T-helper 2 cell (primary cell): ENCODE results near the gene OR3A3.
A peak's percentile ranks its signal among the peaks of the same experiment; 100 is the strongest.
"Not testable (repeated sequence)": the region's sequence is repeated elsewhere in the genome, so short reads cannot be mapped to it uniquely, and the experiment has no call there.

Experiments
- DNase-seq, 5 experiments: peaks; one replicate each; pipeline versions ENCODE4 v3.0.0 to v3.0.0-alpha.2; 2012 to 2022
- total RNA-seq, 2 donors: gene quantifications; one replicate each; lab custom pipeline; 2026; lab: John Stamatoyannopoulos, UW

OR3A3 gene
- 0 reads per million in 2 donors for total RNA-seq

DNA sequence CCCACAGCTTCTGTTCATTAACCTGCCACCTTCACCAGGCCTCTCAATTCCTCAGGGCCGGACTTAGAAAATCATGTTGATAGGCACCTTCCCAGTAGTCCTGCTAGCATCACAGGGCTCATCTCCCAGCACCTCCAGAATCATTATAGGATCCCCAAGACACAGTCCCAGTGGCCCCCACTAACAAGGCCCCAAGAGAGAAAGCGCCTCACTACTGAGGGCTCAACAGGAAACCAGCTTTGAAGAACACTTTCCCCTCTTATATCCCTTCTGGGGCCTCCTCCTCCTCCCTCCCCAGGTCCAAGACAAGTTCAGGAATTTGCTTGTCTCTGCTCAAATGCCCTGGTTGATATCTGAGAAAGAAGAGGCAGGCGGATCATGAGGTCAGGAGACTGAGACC is at the start of gene OR3A3:
TSS of gene OR3A3 (plus strand) at position 301 of the 400 bp plus-strand sequence.
- no peak for DNase-seq

- DNase-seq, result not testable (repeated sequence)
These were observed 40.0 kb upstream of the OR3A3 start for GRCh38 chr17:3371167-3371566.

DNA sequence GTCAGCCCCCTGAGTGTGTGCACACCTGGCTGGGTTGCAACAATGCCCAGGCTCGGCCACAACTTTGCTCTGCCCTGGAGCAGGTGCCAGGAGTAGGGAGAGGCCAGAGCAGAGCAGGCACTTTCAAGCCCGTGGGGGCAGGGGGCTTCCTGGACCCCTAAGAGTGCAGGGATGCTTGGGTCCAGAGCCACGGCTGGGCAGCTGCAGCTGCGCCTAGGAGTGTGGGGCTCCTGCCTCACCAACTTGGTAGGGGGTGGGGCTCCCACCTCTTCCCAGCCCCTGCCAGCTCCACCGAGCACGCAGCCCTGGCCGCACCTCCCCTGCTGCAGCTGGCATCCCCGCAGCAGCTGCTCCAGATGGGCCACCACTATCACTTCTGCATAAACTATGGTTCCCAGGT is 32.8 kb upstream of the OR3A3 start:
- no peak for DNase-seq

DNA sequence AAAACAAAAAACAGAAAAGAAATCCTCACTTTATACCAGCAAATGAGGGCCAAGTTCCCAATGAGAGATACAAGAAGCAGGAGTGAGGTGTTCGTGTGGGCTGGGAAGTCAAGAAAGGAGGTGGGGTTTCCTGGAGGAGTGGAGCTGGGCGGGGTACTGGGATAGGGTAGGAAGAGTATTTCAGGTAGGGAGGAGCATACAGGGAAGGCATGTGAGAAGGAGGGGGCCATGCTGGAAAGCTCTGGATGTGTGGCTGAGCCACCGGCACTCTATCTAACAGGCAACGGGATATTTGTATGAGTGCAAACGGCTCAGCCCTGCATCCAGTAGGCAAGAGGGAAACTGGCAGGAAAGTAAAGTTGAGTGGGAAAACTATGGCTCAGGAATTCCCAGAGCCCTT is 29.2 kb upstream of the OR3A3 start:
- no peak for DNase-seq

- peak in 4 of 5 experiments; percentile 5 to 82 (median 18) for DNase-seq
These were observed 25.0 kb upstream of the OR3A3 start, which contains the start of gene OR3A2 for GRCh38 chr17:3385869-3386816. TSS of gene OR3A2 (minus strand) at chr17:3386308.

- no peak for DNase-seq
These were observed 21.4 kb upstream of the OR3A3 start for GRCh38 chr17:3389791-3390190.

- not testable (repeated sequence) for DNase-seq
These were observed 13.4 kb upstream of the OR3A3 start for GRCh38 chr17:3397801-3398200.

DNA sequence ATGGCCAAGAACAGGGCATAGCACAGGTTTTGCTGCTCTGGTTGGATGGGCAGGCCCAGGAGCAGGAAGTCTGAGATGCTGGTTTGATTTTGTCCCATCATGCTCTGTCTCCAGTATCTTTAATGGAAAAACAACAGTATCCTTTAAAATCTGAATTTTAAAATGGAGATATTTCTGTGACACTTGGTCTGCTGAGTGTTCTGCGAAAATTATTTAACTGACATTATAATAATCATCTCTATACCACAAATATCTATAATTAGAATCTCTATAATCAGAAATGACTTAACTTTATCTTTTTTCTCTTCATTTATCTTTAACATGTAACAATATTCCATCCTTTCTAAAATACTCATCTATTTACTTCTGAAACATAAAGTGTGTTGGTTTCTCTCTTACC is 12.9 kb upstream of the OR3A3 start, which contains the start of gene OR1E1:
TSS of gene OR1E1 (minus strand) at position 101 of the 400 bp plus-strand sequence. CDS start at position 101, 0 bp downstream.
- no peak for DNase-seq

DNA sequence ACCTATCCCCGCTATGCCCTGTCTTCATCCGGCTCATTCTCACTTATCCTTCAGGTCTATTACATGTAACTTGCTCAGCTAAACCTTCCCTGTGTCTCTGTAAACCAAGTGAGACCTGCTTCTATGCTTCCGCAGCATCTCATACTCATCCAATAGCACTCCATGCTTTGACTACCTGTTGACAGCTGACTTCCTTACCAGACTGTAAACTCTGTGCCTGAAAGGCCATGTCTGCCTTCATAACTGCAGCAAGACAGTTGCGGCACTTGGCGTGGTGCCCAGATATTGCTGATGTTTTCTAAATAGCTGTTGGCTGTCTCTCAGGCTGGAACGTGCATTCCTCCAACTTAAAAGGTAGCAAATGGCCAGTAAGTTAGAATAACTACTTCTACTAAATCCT is 11.1 kb upstream of the OR3A3 start:
- DNase-seq, result no peak

- no peak for DNase-seq
These were observed 9.4 kb upstream of the OR3A3 start for GRCh38 chr17:3401786-3402185.

- DNase-seq, result not testable (repeated sequence)
These were observed 7.3 kb upstream of the OR3A3 start for GRCh38 chr17:3403856-3404255.

- not testable (repeated sequence) for DNase-seq
These were observed 1.0 kb downstream of the OR3A3 start for GRCh38 chr17:3412216-3412615.

- DNase-seq, result no peak
These were observed 4.4 kb downstream of the OR3A3 start for GRCh38 chr17:3415610-3416009.

DNA sequence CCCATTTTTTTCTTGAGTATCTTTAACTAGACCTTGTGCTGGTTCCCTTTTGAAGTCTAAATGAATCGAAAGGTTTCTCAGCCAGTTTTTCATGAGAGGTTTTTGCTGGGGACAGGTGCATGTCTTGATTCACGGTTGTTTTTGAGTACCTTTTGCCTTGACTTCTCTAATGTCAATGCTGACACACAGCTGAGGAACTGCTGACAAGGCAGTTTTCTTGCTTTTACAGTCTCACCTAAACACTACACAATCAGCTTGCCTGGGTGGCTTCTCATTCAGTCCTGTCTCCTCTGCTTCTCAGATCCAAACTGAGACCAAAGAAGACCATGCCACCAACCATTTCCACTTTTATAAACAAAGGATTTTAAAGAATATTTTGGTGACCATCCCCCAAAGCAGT is 7.1 kb downstream of the OR3A3 start:
- DNase-seq, result no peak

GRCh38 chr17:3433215-3433614 is 22.0 kb downstream of the OR3A3 start:
- peak in 2 of 5 experiments; percentile 3 to 13 for DNase-seq

- DNase-seq, result no peak
These were observed 22.6 kb downstream of the OR3A3 start, which contains the start of gene OR1E2 for GRCh38 chr17:3433741-3434140. TSS of gene OR1E2 (minus strand) at chr17:3433841. CDS start at chr17:3433841, 0 bp downstream.

GRCh38 chr17:3438368-3438767 is 27.2 kb downstream of the OR3A3 start:
- DNase-seq, result no peak

- DNase-seq, result no peak
These were observed 29.3 kb downstream of the OR3A3 start for GRCh38 chr17:3440451-3440850.

DNA sequence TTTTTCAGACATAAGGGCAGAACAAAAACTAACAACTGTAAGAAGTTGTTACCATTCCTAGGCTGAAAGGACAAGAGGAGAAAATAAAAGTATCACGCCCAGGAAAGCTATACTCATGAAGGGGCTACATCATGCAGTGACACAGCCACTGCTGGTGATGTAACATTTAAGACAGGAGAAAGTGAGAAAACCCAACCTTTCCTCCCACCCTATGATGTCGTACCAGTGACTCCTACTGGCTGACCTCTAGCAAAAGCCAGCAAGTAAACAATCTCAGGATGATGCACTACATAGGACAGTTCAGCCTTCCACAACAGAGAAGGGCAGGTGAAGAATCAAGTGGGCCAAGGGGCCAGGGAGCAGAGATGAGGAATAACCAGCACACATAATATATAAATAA is 36.5 kb downstream of the OR3A3 start:
- DNase-seq, result peak in 1 of 5 experiments; percentile 3

DNA sequence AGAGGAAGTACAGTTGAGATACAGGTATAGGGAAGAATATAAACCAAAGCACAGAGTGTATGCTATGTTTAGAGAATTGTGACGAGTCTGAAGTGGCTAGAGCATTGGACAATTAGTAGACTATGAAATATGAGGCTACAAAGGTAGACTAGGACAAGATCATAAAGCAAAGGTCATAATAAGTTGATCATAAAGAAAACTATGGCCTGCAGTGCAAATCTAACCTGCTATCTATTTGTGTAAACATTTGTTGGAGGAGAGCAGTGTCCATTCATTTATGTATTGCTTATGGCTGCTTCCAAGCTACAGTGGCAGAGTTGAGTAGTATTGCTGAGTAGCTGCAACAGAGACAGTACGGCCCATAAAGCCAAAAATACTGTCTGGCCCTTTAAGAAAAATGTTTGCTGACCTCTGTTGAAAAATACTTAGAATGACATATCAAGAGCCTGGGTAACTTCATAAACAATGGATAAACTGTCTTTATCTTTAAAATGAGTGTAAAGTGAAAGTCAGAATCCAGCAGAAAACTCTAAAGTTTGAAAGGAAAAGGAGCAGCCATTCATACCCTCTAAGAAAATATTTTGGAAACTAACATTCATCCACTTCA is 37.0 kb downstream of the OR3A3 start:
- no peak for DNase-seq

- DNase-seq, result not testable (repeated sequence)
These were observed 55.2 kb downstream of the OR3A3 start for GRCh38 chr17:3466355-3466754.

DNA sequence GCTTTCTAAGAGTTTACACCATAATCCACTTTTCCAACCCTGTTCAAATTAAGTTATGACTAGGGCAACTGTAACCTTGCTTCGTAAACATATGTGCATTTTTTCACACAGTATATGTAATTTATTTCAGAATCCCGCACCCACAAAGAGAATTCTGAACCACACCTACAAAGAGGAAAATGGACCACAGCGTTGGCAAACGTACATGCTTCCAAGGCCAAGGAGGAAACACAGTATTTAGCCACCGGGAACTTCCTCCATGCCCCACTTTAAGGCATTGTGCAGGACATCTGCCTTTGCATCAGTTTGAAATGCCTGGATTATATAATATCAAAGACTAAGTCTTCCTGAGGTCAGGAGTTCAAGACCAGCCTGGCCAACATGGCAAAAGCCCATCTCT is 58.4 kb downstream of the OR3A3 start:
- no peak for DNase-seq

- no peak for DNase-seq
These were observed 60.4 kb downstream of the OR3A3 start, which contains the start of gene SPATA22 for GRCh38 chr17:3471599-3471998. TSS of gene SPATA22 (minus strand) at chr17:3471819. CDS start at chr17:3469325, 2,494 bp downstream.
